ENCODE results near the gene PMF1.
"Not testable (repeated sequence)": the region's sequence is repeated elsewhere in the genome, so short reads cannot be mapped to it uniquely, and the experiment has no call there.

The PMF1 gene, protein sequence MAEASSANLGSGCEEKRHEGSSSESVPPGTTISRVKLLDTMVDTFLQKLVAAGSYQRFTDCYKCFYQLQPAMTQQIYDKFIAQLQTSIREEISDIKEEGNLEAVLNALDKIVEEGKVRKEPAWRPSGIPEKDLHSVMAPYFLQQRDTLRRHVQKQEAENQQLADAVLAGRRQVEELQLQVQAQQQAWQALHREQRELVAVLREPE
- total RNA-seq: 13.5 to 20.9 reads per million in 2 donors

DNA sequence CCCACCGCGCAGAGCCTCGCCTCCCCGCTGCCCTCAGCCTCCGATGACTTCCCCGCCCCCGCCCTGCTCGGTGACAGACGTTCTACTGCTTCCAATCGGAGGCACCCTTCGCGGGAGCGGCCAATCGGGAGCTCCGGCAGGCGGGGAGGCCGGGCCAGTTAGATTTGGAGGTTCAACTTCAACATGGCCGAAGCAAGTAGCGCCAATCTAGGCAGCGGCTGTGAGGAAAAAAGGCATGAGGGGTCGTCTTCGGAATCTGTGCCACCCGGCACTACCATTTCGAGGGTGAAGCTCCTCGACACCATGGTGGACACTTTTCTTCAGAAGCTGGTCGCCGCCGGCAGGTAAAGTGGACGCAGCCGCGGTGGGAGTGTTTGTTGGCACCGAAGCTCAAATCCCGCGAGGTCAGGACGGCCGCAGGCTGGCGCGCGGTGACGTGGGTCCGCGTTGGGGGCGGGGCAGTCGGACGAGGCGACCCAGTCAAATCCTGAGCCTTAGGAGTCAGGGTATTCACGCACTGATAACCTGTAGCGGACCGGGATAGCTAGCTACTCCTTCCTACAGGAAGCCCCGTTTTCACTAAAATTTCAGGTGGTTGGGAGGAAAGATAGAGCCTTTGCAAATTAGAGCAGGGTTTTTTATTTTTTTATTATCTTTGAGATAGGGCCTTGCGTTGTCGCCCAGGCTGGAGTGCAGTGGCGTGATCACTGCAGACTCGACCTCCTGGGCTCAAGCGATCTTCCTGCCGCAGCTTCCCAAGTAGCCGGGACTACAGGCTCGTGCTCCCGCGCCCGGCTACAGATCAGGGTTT is at the start of gene PMF1:
Gene PMF1 (plus strand): TSS at position 175 of the 811 bp plus-strand sequence. CDS start 9 bp downstream, at position 184.
- peak; percentile 93 for DNase-seq

DNA sequence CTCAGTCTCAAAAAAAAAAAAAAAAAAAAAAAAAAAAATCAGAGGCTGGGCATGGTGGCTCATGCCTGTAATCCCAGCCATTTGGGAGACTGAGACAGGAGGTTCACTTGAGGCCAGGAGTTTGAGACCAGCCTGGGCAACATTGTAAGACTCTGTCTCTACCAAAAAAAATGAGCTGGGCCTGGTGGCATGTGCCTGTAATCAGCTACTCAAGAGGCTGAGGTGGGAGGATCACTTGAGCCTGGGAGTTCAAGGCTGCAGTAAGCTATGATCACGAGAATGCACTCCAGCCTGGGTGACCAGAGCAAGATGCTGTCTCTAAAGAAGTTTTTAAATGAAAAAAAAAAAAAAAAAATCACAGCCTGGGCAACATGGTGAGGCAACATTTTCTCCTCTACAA is 49.1 kb upstream of the PMF1 start:
- DNase-seq: no peak

DNA sequence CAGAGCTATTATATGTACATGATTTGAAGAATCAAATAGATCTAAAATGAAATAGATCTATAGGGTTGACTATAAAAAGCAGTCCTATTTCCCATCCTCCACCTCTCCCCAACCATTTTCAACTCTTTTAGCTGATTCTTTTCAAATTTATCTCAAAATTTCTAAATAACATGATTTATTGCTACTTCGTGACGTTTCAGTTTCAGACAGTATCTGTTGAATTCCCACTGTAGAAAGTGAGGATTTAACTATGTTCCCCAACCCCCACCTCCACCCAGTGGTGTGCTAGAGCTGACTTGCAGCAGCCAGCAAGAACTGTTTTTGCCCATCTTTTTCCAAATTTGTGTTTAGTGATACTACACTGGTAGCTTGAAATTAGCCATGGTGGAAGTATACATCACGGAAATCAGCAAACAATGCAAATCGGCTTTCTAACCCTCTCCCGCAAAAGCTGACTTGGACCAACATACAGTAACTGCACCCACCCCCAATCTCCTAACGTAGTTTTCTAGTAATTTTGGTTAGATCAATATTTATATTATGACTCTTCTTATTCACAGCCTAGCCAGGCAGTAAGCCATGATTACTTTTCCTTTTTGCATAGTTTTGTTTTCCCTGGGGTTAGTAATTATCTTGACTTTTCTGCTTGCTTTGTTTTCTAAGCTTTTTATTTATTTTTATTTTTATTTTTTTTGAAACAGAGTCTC is 48.5 kb upstream of the PMF1 start:
- DNase-seq: no peak

DNA sequence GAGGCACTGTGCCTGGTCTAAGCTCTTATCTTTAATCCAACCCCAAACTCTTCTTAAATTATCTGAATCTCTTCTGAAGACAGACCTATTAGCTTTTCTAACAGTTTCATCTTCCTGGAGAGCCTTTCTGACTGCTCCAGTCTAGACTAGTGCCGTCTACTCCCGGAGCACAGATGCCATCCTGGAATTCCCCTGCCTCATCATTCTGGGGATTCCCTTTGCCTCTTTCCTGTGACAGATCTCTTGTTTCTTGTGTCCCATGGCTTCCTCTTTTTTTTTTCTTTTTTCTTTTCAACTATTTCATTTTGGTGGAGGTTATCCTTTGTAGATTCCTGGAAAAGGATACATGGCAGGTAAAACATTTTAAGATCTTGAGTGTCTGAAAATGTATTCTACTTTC is 47.7 kb upstream of the PMF1 start:
- no peak for DNase-seq

DNA sequence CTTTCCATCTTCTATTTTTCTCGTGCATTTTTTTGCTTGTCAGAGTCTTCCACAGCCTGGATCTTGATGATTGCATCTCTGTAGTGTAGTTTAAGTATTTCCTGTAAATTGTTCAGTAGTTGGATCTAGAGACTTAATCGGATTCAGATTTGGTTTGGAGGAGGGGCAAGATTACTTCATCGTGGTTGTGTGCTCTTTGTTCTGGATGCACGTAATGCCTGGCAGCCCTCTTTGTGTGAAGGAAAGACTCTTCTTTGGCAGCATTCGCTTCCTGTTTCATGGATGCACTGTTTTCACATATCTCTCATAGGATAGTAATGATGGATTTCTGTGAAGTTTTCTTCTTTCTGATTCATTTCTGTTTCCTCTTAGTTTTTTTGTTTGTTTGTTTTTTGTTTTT is 45.3 kb upstream of the PMF1 start:
- no peak for DNase-seq

DNA sequence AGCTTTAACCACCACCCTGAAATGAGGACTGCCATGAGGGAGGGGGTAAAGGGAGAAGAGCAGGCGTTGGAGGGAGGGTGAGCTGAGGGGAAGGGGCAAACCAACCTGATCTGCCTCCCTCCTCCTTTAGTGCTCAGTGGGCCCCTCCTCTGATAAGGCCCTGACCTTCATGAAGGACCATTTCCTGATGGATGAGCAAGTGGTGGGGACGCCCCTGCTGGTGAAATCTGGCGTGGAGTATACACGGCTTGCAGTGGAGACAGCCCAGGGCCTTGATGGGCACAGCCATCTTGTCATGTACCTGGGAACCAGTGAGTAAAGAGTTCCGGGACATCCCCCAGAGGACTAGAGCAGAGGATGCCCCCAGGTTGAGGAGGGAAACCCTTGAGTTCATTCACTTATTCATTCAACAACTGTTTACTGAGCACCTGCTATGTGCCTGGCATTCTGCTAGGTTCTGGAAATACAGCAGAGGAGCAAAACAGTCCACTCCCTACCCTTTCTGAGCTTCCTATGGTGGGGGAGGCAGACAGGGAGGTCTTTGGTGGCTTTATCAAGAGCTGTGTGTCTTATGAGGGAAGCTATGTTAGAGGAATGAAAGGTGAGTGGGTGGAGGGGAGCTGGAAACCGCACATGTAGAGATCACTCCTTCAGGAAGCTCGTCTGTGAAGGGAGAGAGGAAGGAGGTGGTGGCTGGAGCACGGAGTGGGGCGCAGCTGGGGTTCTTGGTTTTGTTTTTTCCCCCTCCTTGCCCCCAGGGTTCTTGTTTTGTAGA is 39.9 kb upstream of the PMF1 start:
- no peak for DNase-seq

DNA sequence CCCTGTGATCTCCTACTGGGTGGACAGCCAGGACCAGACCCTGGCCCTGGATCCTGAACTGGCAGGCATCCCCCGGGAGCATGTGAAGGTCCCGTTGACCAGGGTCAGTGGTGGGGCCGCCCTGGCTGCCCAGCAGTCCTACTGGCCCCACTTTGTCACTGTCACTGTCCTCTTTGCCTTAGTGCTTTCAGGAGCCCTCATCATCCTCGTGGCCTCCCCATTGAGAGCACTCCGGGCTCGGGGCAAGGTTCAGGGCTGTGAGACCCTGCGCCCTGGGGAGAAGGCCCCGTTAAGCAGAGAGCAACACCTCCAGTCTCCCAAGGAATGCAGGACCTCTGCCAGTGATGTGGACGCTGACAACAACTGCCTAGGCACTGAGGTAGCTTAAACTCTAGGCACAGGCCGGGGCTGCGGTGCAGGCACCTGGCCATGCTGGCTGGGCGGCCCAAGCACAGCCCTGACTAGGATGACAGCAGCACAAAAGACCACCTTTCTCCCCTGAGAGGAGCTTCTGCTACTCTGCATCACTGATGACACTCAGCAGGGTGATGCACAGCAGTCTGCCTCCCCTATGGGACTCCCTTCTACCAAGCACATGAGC is 36.1 kb upstream of the PMF1 start:
- DNase-seq: no peak

DNA sequence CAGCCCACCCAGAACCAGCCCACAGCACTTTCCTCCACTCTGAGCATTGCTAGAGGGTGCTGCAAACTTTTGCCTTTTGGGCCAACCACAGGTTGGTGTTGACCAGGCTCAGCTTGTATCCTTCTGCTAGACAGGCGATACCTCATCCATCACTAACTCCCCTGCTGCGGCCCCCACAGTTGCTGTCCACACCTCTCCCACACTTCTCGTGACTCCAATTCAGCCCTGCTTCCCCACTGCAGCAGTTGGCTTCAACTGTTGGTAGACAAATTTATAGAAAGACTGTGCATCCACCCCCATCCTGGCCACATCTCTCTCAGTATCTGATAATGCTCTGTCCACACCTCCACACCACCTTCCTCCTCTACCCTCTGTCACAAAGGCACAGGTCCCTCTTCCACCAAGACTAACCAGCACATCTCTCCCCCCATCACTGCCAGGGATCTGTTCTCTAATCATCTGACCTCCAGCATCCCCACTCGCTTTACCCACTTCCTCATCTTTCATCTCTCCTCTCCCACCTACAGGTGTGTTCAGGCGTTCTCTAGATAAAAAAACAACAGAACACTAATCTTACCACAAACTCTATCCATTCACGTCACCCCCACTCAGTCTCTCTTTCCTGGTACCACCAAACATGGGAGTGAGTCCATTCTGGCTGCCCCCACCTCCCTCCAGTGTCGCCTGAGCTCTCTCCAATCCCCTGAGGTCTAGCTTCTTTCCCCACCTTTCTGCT is 34.7 kb upstream of the PMF1 start:
- DNase-seq: no peak

DNA sequence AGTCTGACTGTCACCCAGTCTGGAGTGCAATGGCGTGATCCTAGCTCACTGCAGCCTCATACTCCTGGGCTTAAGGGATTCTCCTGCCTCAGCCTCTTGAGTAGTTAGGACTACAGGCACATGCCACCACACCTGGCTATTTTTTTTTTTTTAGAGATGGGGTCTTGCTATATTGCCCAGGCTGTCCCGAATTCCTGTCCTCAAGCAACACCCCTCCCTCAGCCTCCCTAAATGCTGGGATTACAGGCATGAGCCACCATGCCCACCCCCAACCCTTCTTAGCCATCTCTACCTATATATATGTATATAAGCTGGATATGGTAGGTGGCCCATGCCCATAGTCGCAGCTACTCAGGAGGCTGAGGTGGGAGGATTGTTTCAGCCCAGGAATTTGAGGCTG is 32.3 kb upstream of the PMF1 start:
- no peak for DNase-seq

DNA sequence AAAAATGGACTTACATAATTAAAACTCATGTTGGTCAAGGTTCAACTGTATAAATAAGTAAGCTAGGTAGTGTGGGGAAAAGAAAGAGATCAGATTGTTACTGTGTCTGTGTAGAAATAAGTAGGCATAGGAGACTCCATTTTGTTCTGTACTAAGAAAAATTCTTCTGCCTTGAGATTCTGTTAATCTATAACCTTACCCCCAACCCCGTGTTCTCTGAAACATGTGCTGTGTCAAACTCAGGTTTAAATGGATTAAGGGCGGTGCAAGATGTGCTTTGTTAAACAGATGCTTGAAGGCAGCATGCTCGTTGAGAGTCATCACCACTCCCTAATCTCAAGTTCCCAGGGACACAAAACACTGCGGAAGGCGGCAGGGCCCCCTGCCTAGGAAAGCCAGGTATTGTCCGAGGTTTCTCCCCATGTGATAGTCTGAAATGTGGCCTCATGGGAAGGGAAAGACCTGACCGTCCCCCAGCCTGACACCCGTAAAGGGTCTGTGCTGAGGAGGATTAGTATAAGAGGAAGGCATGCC is 31.3 kb upstream of the PMF1 start:
- not testable (repeated sequence) for DNase-seq

DNA sequence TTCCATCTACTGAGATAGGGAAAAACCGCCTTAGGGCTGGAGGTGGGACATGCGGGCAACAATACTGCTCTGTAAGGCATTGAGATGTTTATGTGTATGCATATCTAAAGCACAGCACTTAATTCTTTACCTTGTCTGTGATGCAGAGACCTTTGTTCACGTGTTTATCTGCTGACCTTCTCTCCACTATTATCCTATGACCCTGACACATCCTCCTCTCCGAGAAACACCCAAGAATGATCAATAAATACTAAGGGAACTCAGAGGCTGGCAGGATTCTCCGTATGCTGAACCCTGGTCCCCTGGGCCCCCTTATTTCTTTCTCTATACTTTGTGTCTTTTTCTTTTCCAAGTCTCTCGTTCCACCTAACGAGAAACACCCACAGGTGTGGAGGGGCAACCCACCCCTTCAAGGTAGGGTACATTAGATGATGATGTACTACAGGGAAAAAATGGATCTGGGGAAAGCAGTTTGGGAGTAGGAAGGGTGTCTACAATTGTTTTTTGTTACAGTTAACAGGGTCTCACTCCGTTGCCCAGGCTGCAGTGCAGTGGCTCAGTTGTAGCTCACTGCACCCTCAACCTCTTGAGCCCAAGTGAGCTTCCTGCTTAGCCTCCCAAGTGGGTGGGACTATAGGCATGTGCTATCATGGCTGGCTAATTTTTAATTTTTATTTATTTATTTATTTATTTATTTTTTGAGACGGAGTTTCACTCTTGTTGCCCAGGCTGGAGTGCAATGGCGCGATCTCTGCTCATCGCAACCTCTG is 30.6 kb upstream of the PMF1 start:
- DNase-seq: not testable (repeated sequence)

DNA sequence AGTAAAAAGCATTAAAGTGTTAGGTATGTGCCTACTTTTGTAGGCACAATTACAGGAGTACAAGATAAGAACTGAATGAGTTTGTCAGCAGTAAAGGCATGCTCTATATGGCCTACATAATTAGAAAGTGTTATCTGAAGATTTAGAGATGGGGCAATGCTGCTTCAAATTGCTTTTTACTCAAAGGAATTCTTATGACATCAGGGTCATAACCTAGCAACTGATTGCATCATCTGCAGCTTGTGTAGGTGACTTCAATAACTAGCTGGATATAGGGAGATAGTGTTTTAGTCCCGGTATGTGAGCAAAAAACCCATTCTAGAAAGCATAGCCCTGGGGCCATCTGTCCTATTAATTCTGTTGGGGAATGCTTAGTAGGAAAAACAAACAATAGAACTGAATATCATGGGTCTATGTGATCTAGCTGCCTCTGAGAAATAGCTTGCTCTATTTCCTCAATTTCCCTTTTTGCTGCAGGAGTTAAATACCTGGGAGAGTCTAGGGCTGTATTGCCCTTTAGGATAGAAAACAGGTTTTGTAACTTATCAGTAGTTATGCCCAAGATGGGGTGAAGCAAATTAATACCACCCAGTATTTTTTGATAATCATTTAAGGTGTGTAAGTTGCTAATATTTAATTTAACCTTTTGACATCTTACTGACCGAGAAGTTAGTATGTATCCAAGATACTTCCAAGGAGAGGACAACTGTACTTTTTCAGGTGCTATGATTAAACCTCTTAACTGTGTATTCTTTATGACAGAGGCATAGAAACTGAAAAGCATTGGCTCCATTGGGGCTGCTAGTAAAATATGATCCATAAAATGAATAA is 26.2 kb upstream of the PMF1 start:
- DNase-seq: not testable (repeated sequence)

DNA sequence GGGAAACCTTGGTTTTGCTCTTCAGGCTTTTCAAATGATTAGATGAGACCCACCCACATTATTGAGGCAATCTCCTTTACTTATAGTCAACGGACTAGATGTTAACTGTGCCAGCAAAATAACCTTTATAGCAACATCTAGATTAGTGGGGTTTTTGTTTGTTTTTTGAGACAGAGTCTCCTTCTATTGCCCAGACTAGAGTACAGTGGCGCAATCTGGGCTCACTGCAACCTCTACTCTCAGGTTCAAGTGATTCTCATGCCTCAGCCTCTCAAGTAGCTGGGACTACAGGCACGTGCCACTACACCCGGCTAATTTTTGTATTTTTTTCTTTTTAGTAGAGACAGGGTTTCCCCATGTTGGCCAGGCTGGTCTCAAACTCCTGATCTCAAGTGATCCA is 22.5 kb upstream of the PMF1 start:
- DNase-seq: not testable (repeated sequence)

DNA sequence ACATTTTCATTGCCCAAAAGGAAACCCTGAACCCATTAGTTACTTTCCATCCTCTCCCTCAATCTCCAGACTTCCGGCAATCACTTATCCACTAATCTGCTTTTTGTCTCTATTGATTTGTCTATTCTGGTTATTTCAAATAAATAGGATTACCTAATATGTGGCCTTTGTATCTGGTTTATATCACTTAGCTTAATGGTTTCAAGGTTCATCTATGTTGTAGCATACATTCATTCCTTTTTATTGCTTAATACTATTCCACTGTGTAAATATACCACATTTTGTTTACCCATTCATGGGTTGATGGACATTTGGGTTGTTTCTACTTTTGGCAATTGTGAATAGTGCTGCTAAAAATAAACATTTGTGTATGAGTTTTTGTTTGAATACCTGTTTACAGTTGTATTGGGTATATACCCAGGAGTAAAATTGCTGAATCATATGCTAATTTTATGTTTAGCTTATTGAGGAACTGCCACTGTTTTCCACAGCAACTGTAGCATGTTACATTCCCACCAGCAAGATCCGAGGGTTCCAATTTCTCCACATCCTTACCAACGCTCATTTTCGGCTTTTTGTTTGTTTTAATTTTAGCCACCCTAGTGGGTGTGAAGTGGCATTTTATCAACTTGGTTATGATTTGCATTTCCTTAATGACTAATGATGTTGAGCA is 21.4 kb upstream of the PMF1 start:
- no peak for DNase-seq

DNA sequence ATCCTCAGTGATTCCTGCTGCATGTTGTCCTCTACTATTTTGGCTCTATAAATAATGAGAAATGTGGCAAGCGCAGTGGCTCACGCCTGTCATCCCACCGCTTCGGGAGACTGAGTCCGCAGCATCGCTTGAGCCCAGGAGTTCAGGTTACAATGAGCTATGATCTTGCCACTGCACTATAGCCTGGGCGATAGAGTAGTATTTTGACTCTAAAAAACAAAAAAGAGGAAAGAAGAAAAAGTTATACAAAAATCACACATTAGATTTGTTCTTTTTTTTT is 19.7 kb upstream of the PMF1 start:
- no peak for DNase-seq

DNA sequence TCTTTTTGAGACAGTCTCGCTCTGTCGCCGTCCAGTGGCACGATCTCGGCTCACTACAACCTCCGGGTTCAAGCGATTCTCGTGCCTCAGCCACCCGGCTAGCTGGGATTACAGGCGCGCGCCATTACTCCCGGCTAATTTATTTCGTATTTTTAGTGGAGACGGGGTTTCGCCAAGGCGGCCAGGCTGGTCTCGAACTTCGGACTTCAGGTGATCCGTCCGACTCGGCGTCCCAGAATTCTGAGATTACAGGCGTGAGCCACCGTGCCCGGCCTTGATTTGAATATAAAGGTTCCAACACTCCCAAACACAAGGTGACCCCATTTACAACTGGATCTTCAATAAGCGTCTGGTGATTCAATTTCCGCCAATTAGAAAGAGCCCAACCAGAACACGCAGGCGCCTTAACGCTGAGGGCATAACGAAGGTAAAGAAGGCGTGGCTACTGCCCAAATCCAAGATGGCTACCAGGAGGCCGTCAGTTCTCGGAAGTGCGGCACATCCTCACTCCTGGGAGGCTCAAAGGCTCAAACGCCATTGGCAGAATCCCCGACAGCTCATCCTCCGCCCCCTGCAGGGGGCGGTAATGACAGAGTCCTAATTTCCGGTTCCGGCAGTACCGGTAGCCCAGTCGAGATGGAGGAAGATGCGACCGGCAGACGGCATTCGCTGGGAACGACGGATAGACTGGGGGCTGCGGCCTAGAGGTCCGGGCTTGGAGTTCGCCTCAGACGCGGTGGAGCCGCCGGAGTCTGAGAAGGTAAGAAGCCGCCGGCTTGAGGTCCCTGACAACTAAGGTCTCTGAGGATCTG is 19.1 kb upstream of the PMF1 start, which contains the start of gene SLC25A44:
Gene SLC25A44 (plus strand): TSS at position 617 of the 812 bp plus-strand sequence. CDS start 5,744 bp downstream, outside the sequence.
- DNase-seq: peak; percentile 94

DNA sequence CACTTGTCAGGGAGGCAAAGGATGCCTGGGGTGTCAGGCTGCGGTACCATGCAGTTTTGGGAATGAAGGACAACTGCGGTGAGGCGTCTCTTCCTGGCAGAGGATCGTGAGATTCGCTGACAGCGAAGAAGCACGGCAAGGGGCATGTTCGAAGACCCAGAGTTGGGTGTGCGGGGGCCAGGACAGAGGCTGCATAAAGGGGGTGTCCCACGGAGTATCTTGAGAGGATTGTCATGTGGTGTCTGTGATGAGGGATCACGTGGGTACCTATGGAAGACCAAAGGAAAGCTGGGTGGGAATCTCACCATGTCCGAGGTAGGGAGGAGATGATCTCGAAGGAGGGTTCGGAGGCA is 18.5 kb upstream of the PMF1 start:
- DNase-seq: no peak

DNA sequence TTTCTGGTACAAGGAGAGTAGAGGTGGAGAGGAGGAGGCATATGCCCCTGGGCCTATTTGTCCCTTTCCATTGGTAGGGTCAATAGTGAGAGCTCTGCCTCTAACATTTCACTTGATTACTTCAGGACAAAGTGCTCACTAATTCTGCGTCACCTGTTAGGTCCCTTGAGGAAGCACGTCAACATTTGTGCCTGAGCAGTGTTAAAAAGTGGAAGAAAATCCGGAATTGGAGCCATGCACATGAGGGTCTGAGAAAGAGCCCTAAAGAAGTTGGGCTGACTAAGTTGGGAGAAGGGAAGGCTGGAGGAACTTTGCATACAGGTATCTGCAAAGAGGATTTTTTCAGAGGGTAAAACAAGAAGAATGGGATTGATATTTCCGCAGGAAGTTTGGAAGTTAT is 17.0 kb upstream of the PMF1 start:
- DNase-seq: no peak

DNA sequence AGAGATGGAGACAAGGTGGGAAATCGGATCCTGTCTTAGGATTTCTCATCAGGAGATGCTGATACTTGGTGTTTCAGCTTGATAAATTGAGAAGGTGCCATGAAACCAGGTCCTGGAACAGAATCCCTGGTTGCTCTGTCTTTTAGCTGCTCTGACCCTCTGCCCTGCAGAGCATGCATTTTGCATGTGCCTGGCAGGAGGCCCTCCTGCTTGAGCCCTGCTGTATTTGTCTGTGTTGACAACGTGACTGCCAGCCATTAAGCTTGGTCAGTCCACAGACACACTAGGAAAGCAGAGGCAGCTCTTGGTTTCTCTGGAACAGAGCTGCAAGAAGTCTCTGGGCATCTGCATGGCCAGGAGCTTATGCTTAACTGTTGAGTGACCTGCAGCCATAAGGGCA is 16.4 kb upstream of the PMF1 start:
- DNase-seq: no peak

All from T-helper 9 cell (primary cell).